ENCODE measurements around the gene ADCY5. TPM values are rescaled to one million over a fixed set of nuclear protein-coding genes. Genes with fewer than 3 reads are reported as not detected.

The ADCY5 gene
- total RNA-seq, 1 experiment from 2014 or later: 0.49 TPM

- TF ChIP-seq YY1 (IDR thresholded peaks at IDR 0.05; ENCODE audit: extremely low read depth, insufficient replicate concordance, low read depth, low read length): no peak
- no peak for TF ChIP-seq EZH2 (IDR thresholded peaks at IDR 0.05)
- TF ChIP-seq EGR1 (IDR thresholded peaks at IDR 0.05; ENCODE audit: low read depth): no peak
- no peak for TF ChIP-seq EZH2phosphoT487 (IDR thresholded peaks at IDR 0.05; ENCODE audit: borderline replicate concordance)
- TF ChIP-seq CTCF (IDR thresholded peaks at IDR 0.05 in 2 of 3, conservative IDR thresholded peaks at IDR 0.05 in 1 of 3; ENCODE audit: borderline replicate concordance in 1 of 3, insufficient read depth in 1 of 3, low read depth in 2 of 3, low read length in 2 of 3): no peak
- TF ChIP-seq, protein P1, sequence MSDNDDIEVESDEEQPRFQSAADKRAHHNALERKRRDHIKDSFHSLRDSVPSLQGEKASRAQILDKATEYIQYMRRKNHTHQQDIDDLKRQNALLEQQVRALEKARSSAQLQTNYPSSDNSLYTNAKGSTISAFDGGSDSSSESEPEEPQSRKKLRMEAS (IDR thresholded peaks at IDR 0.05): no peak
- TF ChIP-seq SP1 (IDR thresholded peaks at IDR 0.05; ENCODE audit: low read depth): no peak
- no peak for TF ChIP-seq CBX3 (IDR thresholded peaks at IDR 0.05; ENCODE audit: low read depth)
These were observed 23.7 kb downstream of the ADCY5 start (continued) for GRCh38 chr3:123424999-123425712.

DNA sequence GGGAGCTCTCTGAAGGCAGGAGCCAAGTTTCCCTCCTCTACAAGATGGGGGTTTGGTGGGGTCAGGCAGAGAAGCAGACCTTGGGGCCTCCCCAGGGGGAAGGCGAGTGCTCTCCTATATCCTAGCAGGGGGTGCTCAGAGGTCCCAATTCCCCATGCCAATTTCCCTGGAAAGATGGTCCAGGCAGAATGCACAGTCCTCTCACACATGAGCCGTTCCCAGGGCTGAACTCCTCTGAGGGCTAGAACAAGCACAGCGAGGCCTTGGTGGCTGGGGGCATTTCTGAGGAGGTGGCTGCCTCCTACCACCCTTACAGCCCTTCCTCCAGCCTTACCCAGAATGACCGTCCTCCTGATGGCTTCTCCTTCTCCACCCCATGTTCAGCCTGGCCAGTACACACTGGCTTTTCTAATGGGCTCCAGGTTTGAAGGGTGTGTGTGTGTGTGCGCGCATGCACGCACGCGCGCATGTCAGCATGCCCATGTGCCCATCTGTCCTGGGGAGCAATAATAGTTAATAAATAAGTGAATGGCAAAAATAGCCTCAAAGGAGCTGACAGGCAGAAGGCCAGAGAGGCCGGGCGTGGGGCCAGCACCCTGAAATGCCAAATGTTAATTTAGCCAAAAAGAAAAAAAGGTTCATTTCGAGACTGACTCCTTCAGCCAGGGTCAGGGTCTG lies 24.4 kb downstream of the ADCY5 start:
- no TSS peak for BruUV-seq (replicated peaks)
- DNase-seq (ENCODE audit: low read depth, low spot score) (no peak), ATAC-seq (no peak)
- H2AFZ ChIP-seq (ENCODE audit: low read depth, low read length, poor library complexity, severe bottlenecking): no peak overlapping the region
- no peak overlapping the region for H3K4me2 ChIP-seq (ENCODE audit: low read length)
- H4K20me1 ChIP-seq (ENCODE audit: insufficient read depth): no peaks in the 10 kb centered on the region
- no peak for TF ChIP-seq RAD21 (IDR thresholded peaks at IDR 0.05; ENCODE audit: low read depth)
- TF ChIP-seq EZH2phosphoT487 (IDR thresholded peaks at IDR 0.05; ENCODE audit: borderline replicate concordance): no peak
- TF ChIP-seq EZH2 (IDR thresholded peaks at IDR 0.05): no peak
- TF ChIP-seq SP1 (IDR thresholded peaks at IDR 0.05; ENCODE audit: low read depth): no peak
- TF ChIP-seq YY1 (IDR thresholded peaks at IDR 0.05; ENCODE audit: extremely low read depth, insufficient replicate concordance, low read depth, low read length): no peak
- TF ChIP-seq FOSL1 (IDR thresholded peaks at IDR 0.05; ENCODE audit: low read depth): no peak
- no peak for TF ChIP-seq REST (IDR thresholded peaks at IDR 0.05; ENCODE audit: low read depth)
- TF ChIP-seq TCF7L2 (IDR thresholded peaks at IDR 0.05; ENCODE audit: borderline replicate concordance, extremely low read depth, insufficient read depth, insufficient read length): no peak
- no peak for TF ChIP-seq JUND (IDR thresholded peaks at IDR 0.05)
- no peak for TF ChIP-seq ZFX (IDR thresholded peaks at IDR 0.05)
- no peak for TF ChIP-seq ZNF274 (IDR thresholded peaks at IDR 0.05; ENCODE audit: low read depth, low read length)
- no peak for TF ChIP-seq EGR1 (IDR thresholded peaks at IDR 0.05; ENCODE audit: low read depth)
- TF ChIP-seq SIN3A (IDR thresholded peaks at IDR 0.05; ENCODE audit: low read depth): no peak
- TF ChIP-seq CBX3 (IDR thresholded peaks at IDR 0.05; ENCODE audit: low read depth): no peak
- TF ChIP-seq POLR2AphosphoS5 (IDR thresholded peaks at IDR 0.05; ENCODE audit: low read depth, low read length): no peak
- no peak for TF ChIP-seq ATF3 (IDR thresholded peaks at IDR 0.05)
- H3K4me1 ChIP-seq (ENCODE audit: control insufficient read depth in 1 of 2, insufficient read depth in 2 of 2, low read length in 2 of 2): no peaks in the 10 kb centered on the region
- no peak overlapping the region for H3K4me3 ChIP-seq (replicated peaks in 1 of 2; ENCODE audit: low read depth in 1 of 2, low read length in 2 of 2)
- intact Hi-C loops (cut with micrococcal nuclease): no loop called here
- no peaks in the 10 kb centered on the region for H3K36me3 ChIP-seq (ENCODE audit: control insufficient read depth in 1 of 2, insufficient read depth in 2 of 2, low read length in 2 of 2)
- RAD21 ChIA-PET (ENCODE audit: low non-redundant PET in 1 of 2, low total read pairs in 2 of 2, uncharacterized antibody in 2 of 2, unreplicated experiment in 2 of 2): no interaction called here
- peaks cover 19% of the 10 kb centered on the region for H3K27me3 ChIP-seq (ENCODE audit: insufficient read depth, low read length)
- POLR2A ChIA-PET: no interaction called here
- H3K9me3 ChIP-seq (ENCODE audit: control insufficient read depth in 1 of 2, insufficient read depth in 1 of 2, low read depth in 1 of 2, low read length in 2 of 2): no peaks in the 10 kb centered on the region
- CTCF ChIA-PET: no interaction called here
- no peak overlapping the region for H3K9ac ChIP-seq (ENCODE audit: low read length)
- no peaks in the 10 kb centered on the region for H3K9me2 ChIP-seq (ENCODE audit: insufficient read depth)
- H3K27ac ChIP-seq (ENCODE audit: low read depth, low read length): no peak overlapping the region
- H3K79me2 ChIP-seq (ENCODE audit: insufficient read depth, low read length): no peaks in the 10 kb centered on the region
